Measurements from ENCODE around the gene TRAPPC12. TPM values are rescaled to one million over a fixed set of nuclear protein-coding genes. Genes with fewer than 3 reads are reported as not detected.

The TRAPPC12 gene
- total RNA-seq, 1 experiment from 2014 or later, result 85.0 TPM

- Histone ChIP-seq H3K4me1 (no peaks in the 10 kb centered on the region), H3K36me3 (ENCODE audit: control insufficient read depth, insufficient read depth, low read length) (no peaks in the 10 kb centered on the region; the same call in 1 of the 2 replicates), H3K9me3 (no peaks in the 10 kb centered on the region), H3K4me3 (ENCODE audit: low read depth, low read length) (no peak overlapping the region), H3K27me3 (replicated peaks; ENCODE audit: control insufficient read depth, insufficient read depth, low read length) (no peaks in the 10 kb centered on the region)
- ChIA-PET POLR2A (no interaction called here), CTCF (no interaction called here)
- no peak for TF ChIP-seq CTCF (IDR thresholded peaks at IDR 0.05; ENCODE audit: insufficient read depth in 1 of 2, low read depth in 1 of 2, low read length in 1 of 2, severe bottlenecking in 1 of 2, unreplicated experiment in 1 of 2)
- no TSS peak for BruUV-seq (replicated peaks)
- no peaks in the 10 kb centered on the region for H3K4me1 Mint-ChIP-seq (ENCODE audit: low read depth, unreplicated experiment)
- intact Hi-C loops (cut with micrococcal nuclease; ENCODE audit: unreplicated experiment), result no loop called here
- H3K27me3 Mint-ChIP-seq (ENCODE audit: insufficient read depth, unreplicated experiment), result no peaks in the 10 kb centered on the region
- no peaks in the 10 kb centered on the region for H3K36me3 Mint-ChIP-seq (ENCODE audit: insufficient read depth, unreplicated experiment)
- no peak overlapping the region for H3K4me3 Mint-ChIP-seq (ENCODE audit: unreplicated experiment)
- no peak overlapping the region for H3K27ac Mint-ChIP-seq (ENCODE audit: unreplicated experiment)
- DNase-seq, result no peak
- no peaks in the 10 kb centered on the region for H3K9me3 Mint-ChIP-seq (ENCODE audit: unreplicated experiment)
Measured at GRCh38 chr2:3411103-3411502, 31.6 kb downstream of the TRAPPC12 start.

- no peak overlapping the region for H3K27ac Mint-ChIP-seq (ENCODE audit: unreplicated experiment)
- no peaks in the 10 kb centered on the region for H3K27me3 Mint-ChIP-seq (ENCODE audit: insufficient read depth, unreplicated experiment)
- no peaks in the 10 kb centered on the region for H3K36me3 Mint-ChIP-seq (ENCODE audit: insufficient read depth, unreplicated experiment)
- BruUV-seq (replicated peaks), result no TSS peak
- intact Hi-C loops (cut with micrococcal nuclease; ENCODE audit: unreplicated experiment), result no loop called here
- no peak overlapping the region for H3K4me3 Mint-ChIP-seq (ENCODE audit: unreplicated experiment)
- H3K27me3 ChIP-seq (replicated peaks; ENCODE audit: control insufficient read depth, insufficient read depth, low read length), result no peaks in the 10 kb centered on the region
- H3K4me1 ChIP-seq, result no peaks in the 10 kb centered on the region
- ChIA-PET CTCF (interaction anchor here (1.7 kb wide), 1 partner anchor 10 kb away, joined by 8 read pairs; no protein-coding TSS in a partner anchor), POLR2A (no interaction called here)
- no peak for TF ChIP-seq CTCF (IDR thresholded peaks at IDR 0.05; ENCODE audit: insufficient read depth in 1 of 2, low read depth in 1 of 2, low read length in 1 of 2, severe bottlenecking in 1 of 2, unreplicated experiment in 1 of 2)
- no peaks in the 10 kb centered on the region for H3K9me3 ChIP-seq
- no peaks in the 10 kb centered on the region for H3K4me1 Mint-ChIP-seq (ENCODE audit: low read depth, unreplicated experiment)
- no peak overlapping the region for H3K4me3 ChIP-seq (ENCODE audit: low read depth, low read length)
- DNase-seq, result no peak
- H3K36me3 ChIP-seq (ENCODE audit: control insufficient read depth, insufficient read depth, low read length), result no peaks in the 10 kb centered on the region; the same call in 1 of the 2 replicates
- no peaks in the 10 kb centered on the region for H3K9me3 Mint-ChIP-seq (ENCODE audit: unreplicated experiment)
Measured at GRCh38 chr2:3413697-3414096, 34.2 kb downstream of the TRAPPC12 start.

DNA sequence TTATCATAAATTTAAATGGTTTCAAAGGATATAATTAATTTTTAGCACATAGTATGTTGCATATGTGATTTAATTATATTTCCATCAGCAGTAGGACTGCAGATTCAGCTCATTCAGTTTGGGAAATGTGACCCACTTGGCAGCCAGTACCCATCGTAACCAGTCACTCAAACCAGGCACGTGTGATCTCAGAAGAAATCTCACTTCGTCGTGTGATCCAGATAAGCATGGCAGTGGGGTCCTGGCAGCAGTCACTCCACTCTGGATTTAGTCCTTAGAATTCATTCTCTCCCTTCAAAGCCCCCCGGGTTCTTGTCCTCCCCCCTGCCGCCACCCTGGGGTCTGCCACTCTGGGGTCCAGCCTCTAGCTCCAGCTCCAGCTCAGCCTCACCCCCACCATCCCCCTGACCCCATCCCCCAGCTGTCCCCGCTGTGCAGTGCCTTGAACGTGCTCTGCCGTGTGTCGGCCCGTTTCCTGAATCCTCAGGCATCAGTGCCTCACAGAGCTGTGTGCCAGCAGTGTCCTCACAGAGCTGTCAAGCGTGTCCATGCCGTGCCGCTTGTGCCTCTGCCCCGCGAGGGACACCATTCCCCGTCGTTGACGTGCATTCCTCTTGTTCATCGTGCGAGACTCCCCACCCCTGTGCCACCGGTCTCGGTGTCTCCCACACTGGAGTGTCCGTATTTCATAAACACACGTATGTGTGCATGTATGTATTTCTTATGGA, 34.8 kb downstream of the TRAPPC12 start:
- POLR2A ChIA-PET, result no interaction called here
- BruUV-seq (replicated peaks), result no TSS peak

More for the DNA sequence above, 34.8 kb downstream of the TRAPPC12 start:
- Mint-ChIP-seq H3K36me3 (ENCODE audit: insufficient read depth, unreplicated experiment) (peaks cover 4% of the 10 kb centered on the region), H3K27ac (ENCODE audit: unreplicated experiment) (no peak overlapping the region), H3K4me1 (ENCODE audit: low read depth, unreplicated experiment) (no peaks in the 10 kb centered on the region), H3K9me3 (ENCODE audit: unreplicated experiment) (no peaks in the 10 kb centered on the region), H3K27me3 (ENCODE audit: insufficient read depth, unreplicated experiment) (no peaks in the 10 kb centered on the region), H3K4me3 (ENCODE audit: unreplicated experiment) (no peak overlapping the region)
- intact Hi-C loops (cut with micrococcal nuclease; ENCODE audit: unreplicated experiment), result no loop called here
- Histone ChIP-seq H3K4me1 (no peaks in the 10 kb centered on the region), H3K9me3 (no peaks in the 10 kb centered on the region), H3K27me3 (replicated peaks; ENCODE audit: control insufficient read depth, insufficient read depth, low read length) (no peaks in the 10 kb centered on the region), H3K36me3 (ENCODE audit: control insufficient read depth, insufficient read depth, low read length) (no peaks in the 10 kb centered on the region; the same call in 1 of the 2 replicates), H3K4me3 (ENCODE audit: low read depth, low read length) (no peak overlapping the region)
- no peak for DNase-seq
- TF ChIP-seq CTCF (IDR thresholded peaks at IDR 0.05; ENCODE audit: insufficient read depth in 1 of 2, low read depth in 1 of 2, low read length in 1 of 2, severe bottlenecking in 1 of 2, unreplicated experiment in 1 of 2), result no peak
- CTCF ChIA-PET, result interaction anchor here (1.7 kb wide), 1 partner anchor 9 kb away, joined by 8 read pairs; no protein-coding TSS in a partner anchor

Data from Caco-2 (cell line).